H9 (cell line): Measurements from ENCODE around the gene GAPDH. TPM values are rescaled to one million over a fixed set of nuclear protein-coding genes. Genes with fewer than 3 reads are reported as not detected.

Experiments
- DNase-seq: peaks from one replicate; pipeline ENCODE4 v3.0.0-alpha.2; 2017
- H2AFZ ChIP-seq: one replicate; pipeline ENCODE4 v1.6.1; 2013; ENCODE audit warnings: mild to moderate bottlenecking, low read length, control low read depth, moderate library complexity
- H2AK5ac ChIP-seq: 2 replicates; pipeline ENCODE4 v1.6.1; 2013; ENCODE audit warnings: low read length, control low read depth, mixed read lengths; ENCODE audit not compliant: insufficient read length
- H2BK120ac ChIP-seq: one replicate; pipeline ENCODE4 v1.6.1; 2013; ENCODE audit warnings: low read depth, mild to moderate bottlenecking, low read length, control low read depth, inconsistent platforms; ENCODE audit not compliant: poor library complexity, severe bottlenecking
- H2BK12ac ChIP-seq: 2 replicates; pipeline ENCODE4 v1.6.1; 2013; ENCODE audit warnings: low read length, control low read depth, mixed read lengths, low read depth; ENCODE audit not compliant: insufficient read length
- H2BK15ac ChIP-seq: 2 replicates; pipeline ENCODE4 v1.6.1; 2013; ENCODE audit warnings: low read depth, low read length, control low read depth
- H2BK20ac ChIP-seq: one replicate; pipeline ENCODE4 v1.6.1; 2013; ENCODE audit warnings: low read depth, mild to moderate bottlenecking, low read length, control low read depth, inconsistent platforms; ENCODE audit not compliant: poor library complexity, severe bottlenecking
- H2BK5ac ChIP-seq: 2 replicates; pipeline ENCODE4 v1.6.1; 2013; ENCODE audit warnings: low read length, control low read depth, mixed read lengths; ENCODE audit not compliant: insufficient read length
- H3K14ac ChIP-seq: 2 replicates; pipeline ENCODE4 v1.6.1; 2013; ENCODE audit warnings: low read length, control low read depth; ENCODE audit not compliant: insufficient read depth
- H3K18ac ChIP-seq: 2 replicates; pipeline ENCODE4 v1.6.1; 2013; ENCODE audit warnings: low read depth, mild to moderate bottlenecking, mixed read lengths, low read length, control low read depth; ENCODE audit not compliant: insufficient read length
- H3K23ac ChIP-seq: 2 replicates; pipeline ENCODE4 v1.6.1; 2013; ENCODE audit warnings: low read length, control low read depth, mixed read lengths, low read depth; ENCODE audit not compliant: insufficient read length
- H3K23me2 ChIP-seq: 2 replicates; pipeline ENCODE4 v1.6.1; 2013; ENCODE audit warnings: low read depth, mild to moderate bottlenecking, mixed read lengths, low read length, control low read depth; ENCODE audit not compliant: insufficient read length, poor library complexity, severe bottlenecking
- H3K27ac ChIP-seq: 2 replicates; pipeline ENCODE4 v1.5.1; 2013; ENCODE audit warnings: low read length, control low read depth, mixed read lengths, low read depth; ENCODE audit not compliant: insufficient read length
- H3K27me3 ChIP-seq: 2 replicates; pipeline ENCODE4 v1.6.1; 2013; ENCODE audit warnings: low read length, control low read depth, inconsistent platforms; ENCODE audit not compliant: insufficient read depth
- H3K4ac ChIP-seq: 2 replicates; pipeline ENCODE4 v1.6.1; 2013; ENCODE audit warnings: low read depth, mild to moderate bottlenecking, control low read depth, inconsistent platforms, low read length, moderate library complexity
- H3K4me1 ChIP-seq: 2 replicates; pipeline ENCODE4 v1.6.1; 2013; ENCODE audit warnings: low read length, control low read depth, inconsistent platforms; ENCODE audit not compliant: insufficient read depth
- H3K4me2 ChIP-seq: 2 replicates; pipeline ENCODE4 v1.6.1; 2013; ENCODE audit warnings: low read length, control low read depth, mixed read lengths; ENCODE audit not compliant: insufficient read length, insufficient read depth
- H3K56ac ChIP-seq: 2 replicates; pipeline ENCODE4 v1.6.1; 2013; ENCODE audit warnings: low read depth, mild to moderate bottlenecking, mixed read lengths, low read length, control low read depth; ENCODE audit not compliant: insufficient read length
- H3K79me1 ChIP-seq: 2 replicates; pipeline ENCODE4 v1.6.1; 2013; ENCODE audit warnings: low read depth, mild to moderate bottlenecking, moderate library complexity, low read length, control low read depth, inconsistent platforms; ENCODE audit not compliant: insufficient read depth, poor library complexity, severe bottlenecking
- H3K79me2 ChIP-seq: 2 replicates; pipeline ENCODE4 v1.6.1; 2013; ENCODE audit warnings: low read length, control low read depth, inconsistent platforms; ENCODE audit not compliant: insufficient read depth
- H3K9ac ChIP-seq: 2 replicates; pipeline ENCODE4 v1.6.1; 2013; ENCODE audit warnings: low read length, control low read depth, mixed read lengths; ENCODE audit not compliant: insufficient read length; ENCODE audit errors: extremely low read depth
- H3K9me3 ChIP-seq: one replicate; pipeline ENCODE4 v1.6.1; 2013; ENCODE audit warnings: low read depth, low read length, inconsistent platforms; ENCODE audit not compliant: control insufficient read depth
- H3T11ph ChIP-seq: one replicate; pipeline ENCODE4 v1.6.1; 2013; ENCODE audit warnings: mild to moderate bottlenecking, low read length, control low read depth, inconsistent platforms
- H4K20me1 ChIP-seq: one replicate; pipeline ENCODE4 v1.6.1; 2013; ENCODE audit not compliant: control insufficient read depth, insufficient read length, insufficient read depth
- H4K5ac ChIP-seq: 2 replicates; pipeline ENCODE4 v1.6.1; 2013; ENCODE audit warnings: low read depth, mild to moderate bottlenecking, mixed read lengths, low read length, control low read depth; ENCODE audit not compliant: insufficient read length
- H4K8ac ChIP-seq: replicated peaks from 2 replicates; pipeline ENCODE4 v1.6.1; 2013; ENCODE audit warnings: low read length, control low read depth, mixed read lengths, low read depth; ENCODE audit not compliant: insufficient read length
- H4K91ac ChIP-seq: 2 replicates; pipeline ENCODE4 v1.6.1; 2013; ENCODE audit warnings: low read depth, mild to moderate bottlenecking, moderate library complexity, mixed read lengths, low read length, control low read depth; ENCODE audit not compliant: insufficient read length
- H3K27ac Mint-ChIP-seq, 3 experiments: 2 replicates in 2 of 3; 3 replicates in 1 of 3; pipeline ENCODE4 v1.8.0; 2020 to 2021; ENCODE audit warnings: mixed read lengths in 3 of 3, mild to moderate bottlenecking in 1 of 3, moderate library complexity in 1 of 3
- H3K27me3 Mint-ChIP-seq: 2 replicates; pipeline ENCODE4 v1.8.0; 2021; ENCODE audit warnings: low read depth, mild to moderate bottlenecking, moderate library complexity, mixed read lengths
- H3K36me3 Mint-ChIP-seq, 3 experiments: 2 replicates in 2 of 3; 3 replicates in 1 of 3; pipeline ENCODE4 v1.8.0; 2020 to 2021; ENCODE audit warnings: low read depth in 3 of 3, mixed read lengths in 3 of 3; ENCODE audit not compliant: insufficient read depth in 1 of 3
- H3K4me1 Mint-ChIP-seq, 2 experiments: 2 replicates each; pipeline ENCODE4 v1.8.0; 2020; ENCODE audit warnings: mixed read lengths in 2 of 2
- H3K4me3 Mint-ChIP-seq, 2 experiments: 2 replicates in 1 of 2; 3 replicates in 1 of 2; pipeline ENCODE4 v1.8.0; 2020 to 2021; ENCODE audit warnings: mild to moderate bottlenecking in 2 of 2, mixed read lengths in 2 of 2, moderate library complexity in 1 of 2
- H3K9me3 Mint-ChIP-seq, 2 experiments: 2 replicates in 1 of 2; 3 replicates in 1 of 2; pipeline ENCODE4 v1.8.0; 2020; ENCODE audit warnings: mild to moderate bottlenecking in 2 of 2, mixed read lengths in 2 of 2, moderate library complexity in 1 of 2
- WGBS: extraction: QIAGEN DNeasy Blood & Tissue Kit; methylation state at CpG from one replicate; pipeline ENCODE4 v1.1.7; 2013; ENCODE audit warnings: missing lambda C conversion rate, low lambda C conversion rate, mixed read lengths; ENCODE audit not compliant: insufficient read length; ENCODE audit errors: extremely low coverage; 5-methylcytosine and 5-hydroxymethylcytosine counted together
- total RNA-seq: library from RNA; stranded (reverse); gene quantifications from 2 replicates; pipeline ENCODE4 v1.2.1, GENCODE V29; 2021
- TF ChIP-seq, protein P1 (sequence below): fragments of 200-600 bp; sonication (generic); conservative IDR thresholded peaks from 3 replicates; pipeline ENCODE4 v1.8.0; 2021; ENCODE audit warnings: antibody characterized with exemption, mild to moderate bottlenecking

GAPDH gene
- total RNA-seq, 1 experiment from 2014 or later, result 4,581 TPM

DNA sequence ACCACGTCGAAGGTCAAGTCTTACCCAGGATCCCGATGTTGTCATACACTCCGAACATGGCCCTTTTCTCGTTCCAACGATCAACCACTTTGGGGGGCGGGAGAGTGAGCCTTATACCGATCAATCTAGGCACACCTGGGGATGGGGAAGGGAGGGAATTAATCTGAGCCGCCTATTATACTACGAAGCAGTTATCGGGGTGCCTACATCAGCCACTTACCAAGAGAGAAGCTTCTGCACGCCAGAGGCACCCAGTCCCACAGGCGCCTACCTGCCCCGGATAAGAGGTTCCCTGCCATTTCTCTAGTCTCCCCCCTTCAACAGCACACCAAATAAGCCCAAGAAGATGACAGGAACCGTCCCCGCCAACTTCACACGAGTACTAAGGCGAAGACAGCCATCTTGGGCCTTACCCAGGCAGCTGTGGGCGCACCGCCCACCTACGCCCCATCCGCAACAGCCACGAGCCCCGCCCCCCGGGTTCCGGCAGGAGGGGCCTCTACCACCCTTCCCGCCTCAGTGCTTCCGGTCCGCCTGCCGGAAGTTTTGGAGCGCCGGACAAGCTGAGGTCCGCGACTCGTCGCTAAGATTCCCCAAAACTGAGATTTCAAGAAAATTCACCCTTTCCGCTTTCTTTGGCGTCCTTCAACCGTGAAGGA lies 41.4 kb upstream of the GAPDH start, which contains the start of gene MRPL51:
MRPL51 (minus strand) TSS at position 425 of the 659 bp plus-strand sequence; CDS start at position 299, 126 bp downstream.
- H3K79me2 ChIP-seq, result peaks cover 4% of the 10 kb centered on the region; the same call in 1 of the 2 replicates
- peak within 1 kb of the TSS; percentile 91 to 97 for H3K4me3 Mint-ChIP-seq

More for the DNA sequence above, 41.4 kb upstream of the GAPDH start, which contains the start of gene MRPL51:
- Histone ChIP-seq H3K4ac (no peak within 1 kb of the TSS; the same call in 1 of the 2 replicates), H3K18ac (peak within 1 kb of the TSS; percentile 96), H3K23me2 (peaks cover 9% of the 10 kb centered on the region), H3K27ac (peak within 1 kb of the TSS; percentile 96), H4K20me1 (no peaks in the 10 kb centered on the region), H3K9ac (peak within 1 kb of the TSS; percentile 99), H2BK5ac (peak within 1 kb of the TSS; percentile 96), H2AFZ (peak within 1 kb of the TSS; percentile 74), H4K5ac (peak within 1 kb of the TSS; percentile 96), H2BK15ac (no peak within 1 kb of the TSS), H3K79me1 (peaks cover 8% of the 10 kb centered on the region), H4K91ac (no peak within 1 kb of the TSS), H4K8ac (no peak within 1 kb of the TSS), H3K23ac (no peak within 1 kb of the TSS), H3K9me3 (no peaks in the 10 kb centered on the region), H3T11ph (peak within 1 kb of the TSS; percentile 46), H2AK5ac (no peak within 1 kb of the TSS), H3K14ac (peak within 1 kb of the TSS; percentile 93; the same call in 1 of the 2 replicates), H2BK120ac (no peak within 1 kb of the TSS), H3K56ac (peak within 1 kb of the TSS; percentile 75), H3K4me1 (0 out of 2 replicates have a peak, but pooled peaks cover 2% of the 10 kb centered on the region), H3K27me3 (no peaks in the 10 kb centered on the region), H2BK20ac (no peak within 1 kb of the TSS), H2BK12ac (peak within 1 kb of the TSS; percentile 40), H3K4me2 (peak within 1 kb of the TSS; percentile 100)
- Mint-ChIP-seq H3K27me3 (no peaks in the 10 kb centered on the region), H3K36me3 (peaks cover 18 to 37% (median 35%) of the 10 kb centered on the region in 3 experiments), H3K9me3 (no peaks in the 10 kb centered on the region), H3K27ac (peak within 1 kb of the TSS; percentile 95 to 100 (median 99)), H3K4me1 (peaks cover 20 to 23% of the 10 kb centered on the region in 2 experiments)
- DNase-seq, result peak; percentile 99
- WGBS, result no CpG with 5 or more reads among the region's 39 CpGs
- TF ChIP-seq, protein P1, sequence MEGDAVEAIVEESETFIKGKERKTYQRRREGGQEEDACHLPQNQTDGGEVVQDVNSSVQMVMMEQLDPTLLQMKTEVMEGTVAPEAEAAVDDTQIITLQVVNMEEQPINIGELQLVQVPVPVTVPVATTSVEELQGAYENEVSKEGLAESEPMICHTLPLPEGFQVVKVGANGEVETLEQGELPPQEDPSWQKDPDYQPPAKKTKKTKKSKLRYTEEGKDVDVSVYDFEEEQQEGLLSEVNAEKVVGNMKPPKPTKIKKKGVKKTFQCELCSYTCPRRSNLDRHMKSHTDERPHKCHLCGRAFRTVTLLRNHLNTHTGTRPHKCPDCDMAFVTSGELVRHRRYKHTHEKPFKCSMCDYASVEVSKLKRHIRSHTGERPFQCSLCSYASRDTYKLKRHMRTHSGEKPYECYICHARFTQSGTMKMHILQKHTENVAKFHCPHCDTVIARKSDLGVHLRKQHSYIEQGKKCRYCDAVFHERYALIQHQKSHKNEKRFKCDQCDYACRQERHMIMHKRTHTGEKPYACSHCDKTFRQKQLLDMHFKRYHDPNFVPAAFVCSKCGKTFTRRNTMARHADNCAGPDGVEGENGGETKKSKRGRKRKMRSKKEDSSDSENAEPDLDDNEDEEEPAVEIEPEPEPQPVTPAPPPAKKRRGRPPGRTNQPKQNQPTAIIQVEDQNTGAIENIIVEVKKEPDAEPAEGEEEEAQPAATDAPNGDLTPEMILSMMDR, result no peak
